ENCODE measurements around the gene TPCN2.

Gene TPCN2

GRCh38 chr11:69009441-69010211 lies 39.1 kb upstream of the TPCN2 start:
- in situ Hi-C loops (cut with MboI; ENCODE audit: low pct_unique_long_range_greater_than_20kb, low sequenced_read_pairs): no loop called here
- DNase-seq: no peak

GRCh38 chr11:69010361-69010891 lies 38.3 kb upstream of the TPCN2 start:
- DNase-seq: no peak
- in situ Hi-C loops (cut with MboI; ENCODE audit: low pct_unique_long_range_greater_than_20kb, low sequenced_read_pairs): no loop called here

GRCh38 chr11:69010964-69011623 lies 37.6 kb upstream of the TPCN2 start:
- in situ Hi-C loops (cut with MboI; ENCODE audit: low pct_unique_long_range_greater_than_20kb, low sequenced_read_pairs): no loop called here
- no peak for DNase-seq

- in situ Hi-C loops (cut with MboI; ENCODE audit: low pct_unique_long_range_greater_than_20kb, low sequenced_read_pairs): no loop called here
- DNase-seq: no peak
These were observed 37.1 kb upstream of the TPCN2 start for GRCh38 chr11:69011624-69012091.

GRCh38 chr11:69012092-69013008 lies 36.4 kb upstream of the TPCN2 start:
- in situ Hi-C loops (cut with MboI; ENCODE audit: low pct_unique_long_range_greater_than_20kb, low sequenced_read_pairs): no loop called here
- no peak for DNase-seq

GRCh38 chr11:69013009-69013951 lies 35.5 kb upstream of the TPCN2 start, which contains the start of gene MRGPRF:
Gene MRGPRF (minus strand): TSS chr11:69013246. CDS start chr11:69009901, 3,345 bp downstream.
- in situ Hi-C loops (cut with MboI; ENCODE audit: low pct_unique_long_range_greater_than_20kb, low sequenced_read_pairs): no loop called here
- no peak for DNase-seq

GRCh38 chr11:69014084-69014851 lies 34.5 kb upstream of the TPCN2 start:
- no peak for DNase-seq

GRCh38 chr11:69014898-69015549 lies 33.7 kb upstream of the TPCN2 start:
- in situ Hi-C loops (cut with MboI; ENCODE audit: low pct_unique_long_range_greater_than_20kb, low sequenced_read_pairs): no loop called here
- no peak for DNase-seq

More at GRCh38 chr11:69014084-69014851, 34.5 kb upstream of the TPCN2 start:
- in situ Hi-C loops (cut with MboI; ENCODE audit: low pct_unique_long_range_greater_than_20kb, low sequenced_read_pairs): no loop called here

GRCh38 chr11:69017951-69018350 lies 30.8 kb upstream of the TPCN2 start:
- in situ Hi-C loops (cut with MboI; ENCODE audit: low pct_unique_long_range_greater_than_20kb, low sequenced_read_pairs): no loop called here
- no peak for DNase-seq

- in situ Hi-C loops (cut with MboI; ENCODE audit: low pct_unique_long_range_greater_than_20kb, low sequenced_read_pairs): no loop called here
These were observed 29.8 kb upstream of the TPCN2 start for GRCh38 chr11:69018924-69019323.

GRCh38 chr11:69022260-69022659 lies 26.5 kb upstream of the TPCN2 start:
- DNase-seq: no peak
- in situ Hi-C loops (cut with MboI; ENCODE audit: low pct_unique_long_range_greater_than_20kb, low sequenced_read_pairs): no loop called here

More at GRCh38 chr11:69018924-69019323, 29.8 kb upstream of the TPCN2 start:
- no peak for DNase-seq

- no peak for DNase-seq
- in situ Hi-C loops (cut with MboI; ENCODE audit: low pct_unique_long_range_greater_than_20kb, low sequenced_read_pairs): no loop called here
These were observed 24.2 kb upstream of the TPCN2 start for GRCh38 chr11:69024509-69024908.

GRCh38 chr11:69027704-69028372 lies 20.9 kb upstream of the TPCN2 start:
- in situ Hi-C loops (cut with MboI; ENCODE audit: low pct_unique_long_range_greater_than_20kb, low sequenced_read_pairs): no loop called here
- DNase-seq: no peak

- no peak for DNase-seq
- in situ Hi-C loops (cut with MboI; ENCODE audit: low pct_unique_long_range_greater_than_20kb, low sequenced_read_pairs): no loop called here
These were observed 18.4 kb upstream of the TPCN2 start for GRCh38 chr11:69030301-69030700.

GRCh38 chr11:69032833-69033232 lies 15.9 kb upstream of the TPCN2 start:
- in situ Hi-C loops (cut with MboI; ENCODE audit: low pct_unique_long_range_greater_than_20kb, low sequenced_read_pairs): no loop called here
- no peak for DNase-seq

- in situ Hi-C loops (cut with MboI; ENCODE audit: low pct_unique_long_range_greater_than_20kb, low sequenced_read_pairs): no loop called here
- DNase-seq: no peak
These were observed 15.3 kb upstream of the TPCN2 start for GRCh38 chr11:69033431-69033830.

Measured in KBM-7 (cell line).